Fibroblast of skin of left quadriceps (primary cell): ENCODE results near the gene PRPF6.

Experiments used
- DNase-seq, 2 experiments: peaks; one replicate each; pipeline ENCODE4 v3.0.0-alpha.2; 2013; ENCODE audit warnings: low read depth in 2 of 2

Gene PRPF6

DNA sequence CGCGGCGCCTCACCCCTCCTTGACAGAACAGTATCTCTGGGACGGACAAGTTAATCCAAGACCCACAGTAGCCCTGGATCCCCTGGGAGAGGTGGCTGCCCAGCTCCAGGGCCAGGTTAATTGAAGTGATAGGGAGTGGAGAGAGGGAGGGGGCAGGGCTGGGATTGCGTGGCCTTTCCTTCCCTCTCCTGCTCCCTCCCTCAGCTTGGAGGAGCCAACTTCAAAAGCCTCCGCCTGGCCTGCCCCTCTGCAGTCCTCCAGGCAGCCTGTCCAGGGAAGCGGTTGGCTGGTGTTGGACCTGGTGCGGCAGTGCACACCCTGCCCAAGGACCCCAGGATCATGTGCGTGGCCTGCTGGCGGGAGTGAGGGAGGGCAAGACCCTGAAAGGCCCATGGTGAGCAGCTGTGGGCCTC lies 55.0 kb downstream of the PRPF6 start, which contains the start of gene C20orf204:
C20orf204 (plus strand) TSS at position 250 of the 413 bp plus-strand sequence; CDS start at position 392, 142 bp downstream.
- DNase-seq, result no peak

- no peak for DNase-seq
Observed at GRCh38 chr20:64036346-64037198, 55.6 kb downstream of the PRPF6 start.

DNA sequence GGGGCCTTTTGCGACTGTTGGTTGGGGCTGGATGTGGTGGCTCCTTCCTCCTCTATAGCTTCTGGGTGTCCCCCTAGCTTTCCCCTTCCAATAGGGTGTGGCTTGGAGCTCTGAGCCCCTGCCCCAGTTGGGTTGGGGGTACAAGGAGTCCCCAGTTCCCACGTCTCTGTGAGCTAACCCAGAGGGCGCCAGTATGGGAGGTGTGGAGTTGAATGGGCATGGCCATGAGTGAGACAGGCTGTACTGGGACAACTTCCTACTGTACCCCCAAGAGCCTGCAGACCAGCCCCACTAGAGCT lies 56.2 kb downstream of the PRPF6 start:
- DNase-seq, result no peak

DNA sequence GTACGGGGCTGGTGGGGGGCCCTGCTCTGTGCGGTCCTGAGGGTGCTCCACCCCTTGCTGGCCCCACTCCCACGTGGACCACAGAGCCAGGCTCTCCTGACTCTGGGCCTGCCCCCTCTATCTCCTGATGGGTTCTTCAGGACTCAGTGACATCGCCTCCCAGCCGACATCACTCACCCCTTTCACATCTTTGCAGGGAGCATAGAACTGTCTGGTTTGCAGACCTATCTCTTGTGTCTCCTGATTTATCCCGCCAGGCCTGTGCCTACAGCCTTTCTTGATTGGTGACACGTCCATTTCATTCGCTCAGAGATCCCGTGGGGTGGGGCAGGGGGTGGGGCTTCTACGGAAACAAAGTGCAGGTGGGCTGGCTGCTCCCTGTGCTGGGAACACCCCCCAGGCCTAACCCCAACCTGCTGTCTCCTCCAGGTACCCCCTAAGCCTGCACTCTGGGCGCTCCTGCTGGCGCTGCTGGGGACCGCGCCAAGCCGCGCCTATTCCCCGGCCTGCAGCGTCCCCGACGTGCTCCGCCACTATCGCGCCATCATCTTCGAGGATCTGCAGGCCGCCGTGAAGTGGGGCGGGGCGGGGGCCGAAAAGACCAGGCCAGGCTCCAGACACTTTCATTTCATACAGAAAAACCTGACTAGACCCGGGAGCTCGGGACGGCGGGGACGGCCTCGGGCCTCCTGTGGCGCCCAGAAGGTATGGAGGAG lies 56.7 kb downstream of the PRPF6 start:
- no peak for DNase-seq

GRCh38 chr20:64038224-64038564 lies 57.3 kb downstream of the PRPF6 start:
- DNase-seq, result no peak

- DNase-seq, result no peak
Observed at GRCh38 chr20:64038565-64039292, 57.8 kb downstream of the PRPF6 start.

DNA sequence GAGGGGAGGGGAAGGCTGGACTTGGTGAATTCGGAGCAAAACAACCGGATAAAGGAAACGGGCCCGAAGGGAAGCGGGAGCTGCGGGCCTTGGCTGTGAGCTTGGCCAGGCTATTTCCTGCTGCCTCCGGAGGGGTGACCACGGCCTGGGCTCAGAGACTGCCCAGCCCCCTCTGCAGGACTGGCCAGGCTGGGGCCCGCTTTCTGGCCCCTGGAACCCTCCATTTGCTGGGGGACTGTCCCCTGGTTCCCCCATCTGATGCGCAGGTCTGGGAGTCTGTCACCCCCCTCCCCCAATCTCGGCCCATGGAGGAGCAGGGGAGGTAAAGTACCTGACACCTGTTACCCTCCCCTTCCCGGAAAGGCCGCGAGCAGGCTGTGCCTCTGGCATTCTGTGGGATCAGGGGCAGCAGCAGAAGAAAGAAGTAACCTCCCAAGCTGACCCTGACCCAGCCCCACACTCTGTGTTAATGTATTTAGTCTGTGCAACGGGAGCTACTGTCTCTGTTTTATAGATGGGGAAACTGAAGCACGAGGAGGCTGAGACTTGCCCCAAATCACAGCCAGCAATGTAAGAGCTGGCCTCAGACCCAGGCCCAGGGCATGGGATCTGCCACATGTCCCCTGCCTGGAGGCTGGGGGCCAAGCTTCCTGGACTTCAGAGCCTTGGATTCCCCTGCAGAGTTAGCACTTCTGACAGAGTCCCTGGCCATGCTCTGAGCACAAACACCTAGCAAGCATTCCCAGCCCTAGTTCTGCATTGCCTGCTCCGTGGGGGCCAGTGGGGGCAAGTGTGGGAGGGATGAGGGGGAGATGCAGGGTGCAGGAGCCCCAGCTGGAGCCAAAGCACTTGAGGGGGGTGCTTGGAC lies 58.6 kb downstream of the PRPF6 start:
- DNase-seq, result no peak

- DNase-seq, result no peak
Observed at GRCh38 chr20:64040231-64041039, 59.5 kb downstream of the PRPF6 start.

GRCh38 chr20:64041040-64041780 lies 60.3 kb downstream of the PRPF6 start:
- DNase-seq, result no peak

- DNase-seq, result no peak
Observed at GRCh38 chr20:64041781-64042053, 60.8 kb downstream of the PRPF6 start.

DNA sequence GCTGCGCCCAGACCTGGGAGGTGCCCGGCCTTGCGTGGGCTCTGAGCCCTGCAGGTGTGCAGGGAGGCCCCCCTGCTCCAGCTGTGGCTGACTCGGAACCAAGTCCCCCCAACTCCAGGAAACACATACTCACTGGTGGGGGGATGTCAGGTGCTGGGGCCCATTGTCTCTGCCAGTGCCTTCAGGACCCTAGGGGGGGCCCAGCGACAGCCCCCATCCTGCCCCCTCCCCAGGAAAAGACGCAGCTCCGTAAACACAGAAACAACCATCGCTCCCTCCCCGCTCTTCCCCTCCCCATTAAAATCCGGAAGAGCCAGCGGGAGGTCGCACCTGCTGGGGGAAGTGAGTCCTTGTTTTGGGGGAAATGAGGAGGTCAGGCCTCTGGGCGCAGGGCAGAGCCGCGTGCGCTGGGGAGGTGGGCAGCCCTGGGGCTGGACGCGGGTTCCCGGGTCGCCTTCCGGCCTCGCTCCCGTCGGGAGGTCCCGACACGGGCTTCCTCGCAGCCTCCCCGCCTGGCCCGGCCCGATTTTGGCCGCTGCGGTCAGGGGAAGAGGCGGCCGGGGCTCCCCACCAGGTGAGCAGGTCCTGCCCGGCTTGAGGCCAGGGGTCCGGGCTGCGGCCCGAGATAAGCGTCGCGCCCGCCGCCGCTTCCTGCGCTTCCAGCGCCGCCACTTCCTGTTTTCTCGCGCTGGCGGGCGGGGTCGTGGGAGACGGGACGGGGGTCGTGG lies 61.3 kb downstream of the PRPF6 start:
- no peak for DNase-seq

DNA sequence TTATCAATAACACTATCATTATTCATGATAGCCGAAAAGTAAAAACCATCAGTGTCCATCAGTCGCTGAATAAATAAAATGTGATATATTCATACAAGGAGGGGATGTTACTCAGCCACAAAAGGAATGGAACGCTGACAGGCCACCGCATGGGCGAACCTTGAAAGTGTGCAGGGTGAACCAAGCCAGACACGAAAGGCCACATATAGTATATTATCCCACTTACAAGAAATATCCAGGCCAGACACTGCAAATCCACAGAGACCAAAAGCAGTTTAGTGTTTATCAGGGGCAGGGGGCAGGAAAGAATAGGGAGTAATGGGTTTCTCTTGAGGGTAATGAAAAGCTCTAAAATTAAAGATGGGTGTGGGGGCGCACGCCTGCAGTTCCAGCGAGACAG lies 62.8 kb downstream of the PRPF6 start:
- DNase-seq, result no peak

- DNase-seq, result no peak
Observed at GRCh38 chr20:64044484-64045247, 63.7 kb downstream of the PRPF6 start.

GRCh38 chr20:64045346-64046011 lies 64.5 kb downstream of the PRPF6 start:
- no peak for DNase-seq

- no peak for DNase-seq
Observed at GRCh38 chr20:64047046-64047389, 66.1 kb downstream of the PRPF6 start.

DNA sequence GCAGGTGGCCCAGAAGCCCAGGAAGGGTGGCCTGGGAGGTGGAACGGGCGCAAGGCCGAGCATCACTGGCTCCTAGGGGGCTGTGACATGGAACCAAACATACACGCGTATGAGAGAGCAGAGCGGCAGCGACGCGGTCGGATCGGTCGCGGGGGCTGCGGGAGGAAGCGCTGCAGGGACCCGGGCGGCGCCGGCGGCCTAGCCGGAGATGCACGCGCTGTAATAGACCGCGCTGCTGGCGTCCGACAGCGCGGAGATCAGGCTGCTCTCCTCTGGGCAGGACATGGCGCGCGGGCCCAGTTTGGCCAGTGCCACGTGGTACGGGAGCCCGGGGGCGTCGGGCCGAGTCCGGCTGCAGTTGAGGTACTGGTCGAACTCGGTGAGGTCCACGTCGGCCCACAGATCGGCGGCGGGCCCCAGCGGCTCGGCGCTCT lies 67.1 kb downstream of the PRPF6 start:
- DNase-seq, result no peak

DNA sequence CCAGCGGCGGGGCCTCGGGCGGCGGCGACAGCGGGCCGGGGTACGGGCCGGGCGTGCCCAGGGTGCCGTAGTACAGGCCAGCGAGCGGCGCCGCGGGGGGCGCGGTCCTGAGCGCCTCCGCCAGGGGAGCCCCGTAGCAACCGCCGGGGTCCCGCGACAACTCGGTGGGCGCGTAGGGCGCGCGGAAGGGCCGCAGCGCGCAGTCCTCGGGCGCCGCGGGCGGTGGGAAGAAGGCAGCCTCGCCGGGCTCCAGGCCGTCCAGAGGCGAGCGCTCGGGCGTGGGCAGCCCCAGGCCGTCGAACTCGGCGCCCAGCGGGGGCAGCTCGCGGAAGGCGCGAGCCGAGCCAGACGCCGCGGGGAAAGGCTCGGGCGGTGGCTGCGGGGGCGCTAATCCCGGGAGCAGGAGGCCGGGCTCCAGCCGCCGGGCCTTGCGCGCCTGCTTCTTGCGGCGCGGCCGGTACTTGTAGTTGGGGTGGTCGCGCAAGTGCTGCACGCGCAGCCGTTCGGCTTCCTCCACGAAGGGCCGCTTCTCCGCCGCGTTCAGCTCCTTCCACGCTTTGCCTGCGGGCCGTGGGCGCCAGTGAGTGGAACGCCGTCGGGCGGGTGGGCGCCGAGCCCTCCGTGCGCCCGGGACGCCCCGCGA lies 67.6 kb downstream of the PRPF6 start:
- no peak for DNase-seq
